ENCODE measurements around the gene TNFAIP8L3.
"Not testable (repeated sequence)": the region's sequence is repeated elsewhere in the genome, so short reads cannot be mapped to it uniquely, and the experiment has no call there.

Gene TNFAIP8L3

DNA sequence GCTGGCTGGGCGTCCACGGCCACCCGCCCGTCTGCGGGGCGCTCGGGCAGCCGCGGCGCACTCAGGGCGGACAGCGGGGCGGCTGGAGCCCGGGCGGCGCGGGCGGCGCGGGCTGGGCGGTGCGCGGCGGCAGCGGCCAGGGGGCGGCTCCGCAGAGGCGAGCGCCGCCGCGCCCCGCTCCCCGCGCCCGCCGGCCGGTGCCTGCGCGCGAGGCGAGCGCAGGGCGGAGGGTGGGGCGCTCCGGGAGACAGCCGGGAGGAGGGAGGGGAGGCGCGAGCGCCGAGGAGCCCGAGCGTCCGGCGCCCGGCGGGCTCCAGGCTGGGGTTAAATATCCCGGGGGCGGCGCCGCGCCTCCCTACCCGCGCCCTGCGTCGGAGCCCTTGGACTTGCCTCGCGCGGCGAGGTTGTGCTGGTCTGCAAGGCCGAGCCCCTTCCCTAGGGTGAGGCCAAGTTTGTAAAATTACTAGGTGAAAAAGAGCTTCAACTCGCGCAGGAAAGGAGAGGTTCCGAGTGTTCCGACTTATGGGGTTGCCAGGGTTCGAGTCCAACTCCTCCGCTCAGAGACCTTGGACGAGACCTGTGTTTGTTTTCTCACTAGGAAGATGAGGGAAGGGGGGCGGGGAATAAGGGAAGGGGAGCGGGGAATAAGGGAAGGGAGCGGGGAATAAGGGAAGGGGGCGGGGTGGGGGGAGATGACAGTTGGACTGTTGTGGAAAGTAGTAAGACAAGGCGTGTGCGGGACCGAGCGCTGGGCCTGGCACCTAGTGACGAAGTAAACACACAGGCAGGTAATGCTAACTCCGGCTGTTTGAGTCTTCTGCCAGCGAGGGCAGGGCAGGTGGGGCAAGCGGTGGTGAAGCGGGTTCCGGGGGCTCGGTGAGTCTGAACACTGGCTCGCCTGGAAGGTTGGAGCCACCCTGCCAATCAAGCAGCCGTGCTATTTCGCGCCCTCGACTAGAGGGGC lies at the start of gene TNFAIP8L3:
Gene TNFAIP8L3, minus strand, starts transcription at position 301 of the 964 bp plus-strand sequence. CDS start 311 bp downstream, outside the sequence.
- no peak for DNase-seq

DNA sequence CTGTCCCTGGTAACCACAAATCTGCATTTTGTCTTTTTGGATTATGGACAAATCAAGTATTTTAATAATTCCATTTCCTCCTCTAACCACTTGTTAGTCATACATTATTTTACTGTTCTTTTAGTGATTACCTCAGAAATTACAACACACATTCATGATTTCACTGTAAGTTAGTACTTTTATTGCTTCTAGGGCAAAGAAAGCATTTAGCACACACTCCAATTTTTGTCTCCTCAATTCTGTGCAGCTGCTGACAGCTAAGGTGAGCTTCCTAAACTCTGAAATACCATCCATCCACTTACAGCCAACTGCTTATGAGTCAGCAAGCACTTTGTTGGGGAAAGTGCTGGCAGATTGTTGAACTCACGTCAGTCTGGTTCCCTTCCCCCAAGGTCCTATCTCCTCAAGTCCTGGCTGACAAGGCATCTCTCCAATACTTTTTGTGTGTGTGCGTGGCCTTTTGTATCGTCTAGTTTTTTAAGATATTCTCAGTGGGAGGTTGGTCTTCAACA lies 49.4 kb upstream of the TNFAIP8L3 start:
- no peak for DNase-seq

DNA sequence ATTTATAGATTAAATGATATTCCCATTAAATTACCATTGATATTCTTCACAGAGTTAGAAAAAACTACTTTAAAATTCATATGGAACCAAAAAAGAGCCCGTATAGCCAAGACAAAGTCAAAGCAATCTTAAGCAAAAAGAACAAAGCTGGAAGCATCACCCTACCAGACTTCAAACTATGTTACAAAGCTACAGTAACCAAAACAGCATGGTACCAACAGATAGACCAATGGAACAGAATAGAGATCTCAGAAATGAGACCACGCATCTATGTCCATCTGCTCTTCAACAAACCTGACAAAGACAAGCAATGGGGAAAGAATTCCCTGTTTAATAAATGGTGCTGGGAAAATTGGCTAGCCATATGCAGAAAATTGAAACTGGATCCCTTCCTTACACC lies 45.6 kb upstream of the TNFAIP8L3 start:
- not testable (repeated sequence) for DNase-seq

DNA sequence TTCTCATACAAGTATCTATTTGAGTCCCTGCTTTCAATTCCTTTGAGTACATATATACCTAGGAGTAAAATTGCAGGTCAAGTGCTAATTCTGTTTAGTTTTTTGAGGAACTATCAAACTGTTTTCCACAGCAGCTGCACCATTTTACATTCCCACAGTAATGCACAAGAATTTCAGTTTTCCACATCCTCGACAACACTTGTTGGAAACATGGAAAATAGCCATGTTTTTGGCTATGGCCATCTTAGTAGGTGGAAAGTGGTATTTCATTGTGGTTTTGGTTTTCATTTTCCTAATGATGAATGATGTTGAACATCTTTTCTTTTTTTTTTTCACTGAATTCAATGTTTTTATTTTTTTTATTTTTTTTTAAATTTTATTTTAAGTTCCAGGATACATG lies 44.4 kb upstream of the TNFAIP8L3 start:
- no peak for DNase-seq

DNA sequence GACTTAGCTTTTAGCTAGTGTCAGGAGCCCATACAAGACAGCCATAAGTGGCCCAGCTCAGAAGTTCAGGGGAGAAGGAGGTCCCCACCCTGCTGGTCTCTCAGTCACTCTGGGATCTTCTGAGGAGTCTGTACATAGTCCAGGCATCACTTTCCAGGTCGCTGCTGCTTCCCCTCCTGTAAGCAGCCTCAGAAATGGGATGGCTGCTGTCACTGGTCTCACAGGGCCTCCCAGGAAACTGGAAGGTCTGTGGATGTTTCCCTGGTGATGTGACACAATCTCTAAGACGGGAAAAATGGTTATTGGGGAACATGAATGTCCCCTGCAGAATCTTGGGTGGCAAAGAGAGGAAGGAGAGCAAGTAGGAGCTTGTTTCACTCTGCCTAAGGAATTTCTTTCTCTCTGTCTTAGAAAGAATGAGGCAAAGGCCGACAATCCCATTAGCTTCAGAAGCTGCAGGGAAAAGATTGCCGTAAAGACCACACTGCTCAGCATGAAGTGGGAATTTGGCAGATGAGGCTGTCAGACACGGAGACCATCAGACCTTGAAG lies 43.2 kb upstream of the TNFAIP8L3 start:
- DNase-seq, result no peak

DNA sequence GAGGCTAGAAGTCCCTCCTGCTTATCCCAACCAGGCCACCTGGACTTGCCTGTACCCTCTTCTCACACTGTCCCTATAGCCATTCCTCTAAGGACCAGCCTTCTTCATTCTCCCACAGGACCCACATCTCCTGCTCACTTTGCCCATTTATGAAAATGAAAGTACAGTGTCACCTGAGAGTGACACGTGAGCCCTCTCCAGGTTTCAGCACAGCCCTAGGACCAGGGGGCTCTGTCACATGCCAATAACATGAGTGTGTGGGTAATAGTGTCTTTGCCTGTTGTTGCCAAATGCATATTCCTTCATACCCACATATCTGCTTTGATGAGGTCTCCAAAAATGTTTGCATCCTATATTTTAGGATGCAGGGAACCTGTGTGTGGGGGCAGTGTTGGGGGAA lies 42.3 kb upstream of the TNFAIP8L3 start:
- DNase-seq, result no peak

DNA sequence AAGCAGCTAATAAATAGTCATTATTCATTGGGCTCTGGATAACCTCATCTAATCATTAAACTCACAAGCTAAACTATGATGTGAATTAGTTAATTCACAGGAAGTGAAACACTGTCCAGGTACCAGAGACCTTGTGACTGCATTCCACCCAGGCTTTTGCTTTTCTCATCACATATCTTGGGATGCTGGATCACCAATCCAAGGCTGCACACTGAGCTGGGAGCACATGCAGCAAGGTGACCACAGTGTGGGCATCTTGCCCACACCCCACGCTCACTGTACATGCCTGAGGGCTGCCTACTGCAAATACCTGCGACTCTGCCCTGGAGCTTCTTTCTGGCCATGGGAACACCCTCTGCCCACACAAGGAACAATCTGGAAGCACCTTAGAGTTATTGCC lies 40.6 kb upstream of the TNFAIP8L3 start:
- no peak for DNase-seq

DNA sequence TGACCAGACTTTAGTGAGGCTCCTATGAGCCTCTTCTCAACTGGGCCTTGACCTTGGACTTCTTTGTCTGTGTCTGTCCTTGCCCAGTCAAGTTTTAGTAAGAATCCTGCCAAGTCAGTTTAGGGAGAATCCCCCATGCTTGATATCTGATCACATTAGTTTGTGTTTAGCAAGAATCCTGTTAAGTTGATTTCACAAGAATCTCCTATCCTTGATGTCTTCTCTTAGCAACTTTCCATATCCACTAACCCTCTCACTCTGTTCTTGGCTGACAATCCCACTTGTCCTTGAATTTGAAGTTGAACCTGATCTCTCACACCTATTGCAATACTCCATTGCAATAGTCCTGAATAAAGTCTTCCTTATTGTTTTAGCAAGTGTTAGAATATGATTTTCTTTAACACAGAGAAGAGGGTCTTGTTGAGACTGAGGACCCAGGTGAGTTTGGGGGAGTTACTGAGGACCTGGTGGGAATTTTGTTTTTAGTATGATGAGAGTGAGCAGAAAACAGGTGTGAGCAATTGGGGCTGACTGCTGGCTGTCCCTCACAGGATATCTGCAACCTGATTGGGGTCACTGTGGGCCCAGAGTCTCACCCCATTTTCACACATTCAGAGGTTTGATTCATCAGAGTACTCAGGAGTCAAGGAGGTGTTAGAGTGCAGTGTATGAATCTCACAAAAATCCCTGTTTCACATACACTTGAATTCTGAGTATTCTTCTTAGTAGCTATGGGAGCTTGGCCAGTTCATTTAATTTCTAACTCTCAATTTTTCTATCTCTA lies 39.9 kb upstream of the TNFAIP8L3 start:
- no peak for DNase-seq

DNA sequence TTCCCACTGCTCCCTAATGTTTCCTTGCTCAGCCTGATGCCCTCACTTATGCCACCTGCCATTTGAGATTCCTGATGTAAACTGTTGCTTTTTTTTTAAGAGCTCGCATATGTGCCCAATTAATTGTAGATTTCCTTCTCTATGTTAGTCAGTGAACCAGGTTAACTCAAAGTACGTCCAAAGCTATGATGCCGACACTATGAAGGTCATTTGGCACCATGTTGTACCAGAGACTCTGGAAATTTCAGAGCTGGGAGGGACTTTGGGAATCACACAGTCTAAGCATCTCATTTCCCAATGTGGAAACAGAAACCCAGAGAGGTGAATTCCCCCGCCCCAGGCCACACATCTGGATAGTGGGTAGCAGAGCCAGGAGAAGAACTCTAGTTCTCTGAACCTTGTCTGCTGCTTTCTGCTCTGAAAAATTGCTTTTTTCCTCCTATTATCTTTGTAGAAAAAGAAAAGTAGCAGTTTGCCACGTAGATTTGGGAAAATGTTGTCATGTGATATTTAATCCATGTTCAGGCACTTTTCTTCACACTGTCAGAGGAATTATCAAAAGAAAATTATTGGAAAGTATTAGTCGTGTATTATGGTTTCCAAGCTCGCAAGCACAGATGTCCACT lies 38.5 kb upstream of the TNFAIP8L3 start:
- DNase-seq, result no peak

DNA sequence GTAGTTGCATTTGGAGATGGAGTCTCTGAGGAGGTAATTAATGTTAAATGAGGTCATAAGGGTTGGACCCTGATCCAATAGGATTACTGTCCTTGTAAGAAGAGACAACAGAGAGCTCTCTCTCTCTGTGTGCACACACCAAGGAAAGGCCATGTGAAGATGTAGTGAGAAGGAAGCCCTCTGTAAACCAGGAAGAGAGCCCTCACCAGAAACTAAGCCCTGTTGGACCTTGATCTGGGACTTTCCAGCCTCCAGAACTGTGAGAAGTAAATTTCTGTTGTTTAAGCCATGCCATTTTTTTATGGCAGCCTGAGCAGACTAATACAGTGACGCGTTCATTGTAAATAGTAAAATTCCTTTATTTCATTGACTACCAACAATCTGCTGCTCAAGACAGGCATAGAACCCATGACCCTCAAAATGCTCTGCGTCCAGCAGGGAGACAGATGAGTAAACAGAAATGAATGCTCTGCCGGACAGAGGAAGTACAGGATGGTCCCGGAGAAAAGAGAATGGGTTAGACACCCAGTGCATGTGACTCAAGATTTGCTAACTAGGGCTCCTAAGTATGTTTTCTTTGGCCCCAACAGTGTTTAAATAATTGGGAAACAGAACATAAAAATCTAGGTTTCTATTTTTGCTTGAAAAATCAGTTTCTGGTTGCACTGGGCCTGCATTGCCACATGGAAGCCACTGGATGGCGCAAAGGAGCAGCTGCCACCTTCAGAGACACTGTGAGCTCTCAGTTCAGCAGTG lies 37.9 kb upstream of the TNFAIP8L3 start:
- DNase-seq, result no peak

DNA sequence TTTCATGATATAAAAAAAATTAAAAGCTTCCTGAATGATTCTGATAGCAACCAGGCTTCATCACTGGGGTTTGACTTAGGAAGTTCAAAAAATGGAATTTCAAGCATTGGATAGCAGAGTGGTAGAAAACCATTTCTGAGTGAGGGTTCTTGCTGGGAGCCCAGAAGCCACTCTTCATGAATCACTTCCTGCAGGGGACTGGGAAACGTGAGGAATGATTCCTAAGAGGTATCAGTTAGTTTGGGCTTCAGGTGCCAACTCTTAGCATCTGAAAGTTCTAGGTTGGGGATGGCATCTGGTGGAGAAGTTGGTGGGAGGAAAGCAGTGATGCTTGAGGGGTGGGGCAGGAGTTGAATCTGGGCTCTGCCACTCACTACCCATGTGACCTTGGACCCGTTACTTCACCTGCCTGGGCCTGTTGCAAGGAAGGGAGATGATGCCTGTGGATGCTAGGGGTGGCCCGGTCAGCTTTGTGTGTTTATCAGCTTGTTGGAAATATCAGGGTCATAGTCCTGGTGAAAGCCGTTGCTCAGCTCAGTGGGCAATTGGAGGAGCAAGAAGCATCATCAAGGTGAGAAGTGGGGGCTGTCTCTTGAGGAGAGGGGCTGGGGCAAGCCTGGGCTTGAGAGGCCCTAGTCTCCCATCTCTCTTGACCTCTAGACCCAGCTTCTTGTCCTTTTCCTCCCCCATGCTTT lies 37.0 kb upstream of the TNFAIP8L3 start:
- DNase-seq, result no peak

DNA sequence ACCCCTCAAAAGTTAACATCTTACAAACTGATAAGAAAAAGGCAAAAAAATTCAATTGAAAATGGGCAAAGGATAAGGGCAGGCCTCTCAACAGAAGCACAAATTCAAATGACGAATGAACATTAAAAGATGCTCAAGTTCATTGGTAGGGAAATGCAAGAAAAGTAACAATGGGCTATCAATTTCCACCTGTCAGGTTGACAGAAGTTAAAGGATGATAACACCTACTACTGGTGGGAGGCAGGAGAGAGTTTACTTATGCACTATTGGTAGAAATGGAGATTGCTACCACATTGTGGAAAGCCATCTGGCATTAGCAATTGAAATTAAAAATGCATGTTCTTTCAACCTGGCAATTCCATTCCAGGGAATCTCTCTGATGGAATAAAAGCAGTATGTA lies 35.6 kb upstream of the TNFAIP8L3 start:
- DNase-seq, result no peak

DNA sequence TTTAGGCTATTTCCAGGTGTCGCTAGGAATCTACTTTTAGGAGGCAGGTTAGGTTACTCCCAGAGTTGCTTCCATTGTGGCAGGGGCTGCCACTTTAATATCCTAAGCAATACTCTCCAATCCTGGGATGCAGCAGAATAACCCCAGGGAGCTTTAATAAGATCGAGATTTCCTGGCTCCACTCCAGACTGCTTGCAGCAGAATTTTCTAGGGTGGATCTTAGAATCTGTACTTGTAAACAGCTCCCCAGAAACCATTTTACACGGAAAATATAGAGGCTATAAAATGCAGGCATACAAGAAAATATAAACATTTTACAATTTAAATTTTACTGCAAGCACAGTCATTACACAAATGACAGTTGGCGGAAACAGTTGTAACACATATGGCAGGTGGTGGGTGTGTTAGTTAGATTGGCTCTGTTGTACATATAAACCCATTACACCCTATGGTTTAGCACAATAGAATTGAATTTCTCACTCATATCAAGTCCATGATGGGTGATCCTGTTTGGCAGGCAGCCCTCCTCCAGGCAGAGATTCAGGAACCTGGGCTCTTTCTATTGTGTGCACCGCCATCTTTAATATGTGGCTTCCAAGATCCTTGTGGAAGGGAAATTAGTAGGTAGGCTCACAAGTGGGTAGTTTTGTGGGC lies 35.0 kb upstream of the TNFAIP8L3 start:
- DNase-seq, result no peak

DNA sequence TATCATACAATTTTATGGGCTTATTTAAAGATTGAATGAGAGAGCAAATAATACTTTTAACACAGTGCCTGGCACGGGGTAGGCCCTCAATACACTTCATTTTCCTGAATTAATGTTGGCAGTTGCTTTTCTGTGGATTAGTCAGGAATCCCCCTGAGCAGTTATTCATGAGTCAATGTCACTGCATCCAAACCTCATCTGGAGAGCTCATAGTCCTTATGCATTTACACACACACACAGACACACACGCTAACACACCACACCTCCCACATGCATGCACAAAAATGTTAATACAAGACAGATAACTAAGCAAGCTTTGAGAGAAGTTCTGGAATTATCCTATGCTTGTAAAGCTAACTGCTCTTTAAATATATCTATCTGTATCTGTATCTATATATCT lies 34.0 kb upstream of the TNFAIP8L3 start:
- DNase-seq, result no peak

DNA sequence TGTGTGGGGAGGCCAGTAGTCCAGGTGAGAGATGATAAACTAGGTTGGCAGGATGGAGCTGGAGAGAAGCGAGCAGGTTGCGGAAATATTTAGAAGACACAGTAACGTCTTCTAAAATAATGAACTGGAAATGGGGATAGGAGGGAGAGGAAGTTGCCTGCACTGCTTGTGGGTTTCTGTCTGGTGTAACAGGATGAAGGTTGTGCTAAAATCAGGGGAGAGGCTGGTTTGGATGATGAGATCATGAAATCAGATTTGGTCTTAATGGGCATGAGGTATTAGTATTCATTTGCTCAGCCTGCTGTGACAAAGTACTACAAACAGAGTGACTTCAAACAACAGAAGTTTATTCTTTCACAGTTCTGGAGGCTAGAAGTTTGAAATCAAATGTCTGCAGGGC lies 32.1 kb upstream of the TNFAIP8L3 start:
- no peak for DNase-seq

DNA sequence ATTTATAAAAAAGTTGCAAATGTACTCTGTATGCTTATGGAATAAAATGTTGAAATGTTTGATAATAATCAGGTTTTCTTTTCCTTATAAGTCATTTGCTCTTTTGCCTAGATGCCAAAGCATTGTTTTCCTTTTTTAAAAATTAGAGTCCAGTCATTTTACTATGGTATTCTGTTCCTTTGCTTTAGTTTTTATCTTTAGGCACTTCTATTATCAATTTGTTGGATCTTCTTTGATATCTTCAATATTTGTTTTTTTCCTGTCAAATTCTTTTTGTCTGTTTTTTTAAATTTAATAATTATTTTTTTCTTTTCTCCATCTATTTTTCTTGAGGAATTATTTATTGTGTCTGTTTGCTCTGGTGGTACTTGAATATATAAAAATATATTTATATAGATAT lies 28.3 kb upstream of the TNFAIP8L3 start:
- DNase-seq, result not testable (repeated sequence)

DNA sequence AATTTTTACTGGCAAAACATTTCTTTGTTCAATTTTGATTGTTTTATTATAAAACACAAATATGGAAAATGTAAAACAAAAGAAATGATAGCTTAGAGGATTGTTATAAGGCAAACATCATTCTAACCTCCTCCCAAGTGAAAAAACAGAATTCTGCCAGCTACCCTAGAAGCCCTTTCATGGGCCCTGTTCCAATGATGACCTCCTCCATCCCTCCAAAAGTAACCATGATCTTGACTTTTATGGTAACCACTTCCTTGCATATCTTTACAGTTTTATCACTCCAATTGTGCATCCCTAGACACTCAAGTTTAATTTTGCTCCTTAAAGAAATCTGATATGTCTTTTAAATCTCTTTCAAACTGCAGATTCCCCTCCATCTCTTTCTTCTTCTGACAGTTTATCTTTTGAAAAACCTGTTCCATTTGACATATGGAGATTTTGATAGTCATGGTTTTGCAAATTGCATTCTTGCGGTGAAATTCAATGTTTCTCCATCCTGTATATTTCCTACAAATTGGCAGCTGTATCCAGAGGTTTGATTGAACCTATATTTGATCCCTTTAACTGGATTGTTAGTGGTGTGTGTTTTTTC lies 27.0 kb upstream of the TNFAIP8L3 start:
- no peak for DNase-seq

DNA sequence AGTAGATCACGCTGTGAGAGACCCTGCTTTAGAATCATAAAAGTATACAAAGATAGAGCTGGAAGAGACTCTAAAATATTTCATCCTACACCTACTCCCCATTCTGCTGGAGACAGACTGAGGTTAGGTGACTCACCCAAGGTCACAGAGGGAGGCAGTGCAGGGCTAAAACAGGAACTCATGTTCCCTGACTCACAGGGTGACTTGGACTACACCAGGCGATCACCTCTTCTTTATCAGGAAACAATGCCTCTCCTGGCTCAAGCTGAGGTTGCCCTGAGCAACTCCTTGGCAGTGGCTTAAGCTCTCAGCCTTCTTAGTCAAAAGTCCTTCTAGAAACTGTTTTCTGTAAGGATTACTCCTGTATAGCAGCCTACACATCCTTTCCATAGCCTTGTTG lies 26.4 kb upstream of the TNFAIP8L3 start:
- no peak for DNase-seq

DNA sequence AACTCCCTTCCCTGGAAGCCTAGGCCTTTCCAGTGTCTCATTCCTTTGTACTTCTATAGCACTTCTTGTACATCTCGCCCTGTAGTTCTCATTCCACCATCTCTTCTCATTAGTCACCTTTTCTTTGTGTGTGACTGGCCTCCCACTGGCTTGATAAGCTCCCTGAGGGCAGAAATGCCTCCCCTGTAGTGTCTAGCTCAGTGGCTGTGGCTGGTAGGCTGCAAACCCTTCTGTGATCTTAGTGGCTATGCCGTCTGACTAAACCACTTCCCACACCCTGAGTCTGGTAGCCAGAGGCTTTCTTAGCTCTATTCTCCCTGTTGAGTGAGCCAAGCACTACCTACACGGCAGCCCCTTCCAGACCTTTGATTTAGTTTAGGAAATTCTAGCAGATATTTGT lies 24.4 kb upstream of the TNFAIP8L3 start:
- DNase-seq, result no peak

DNA sequence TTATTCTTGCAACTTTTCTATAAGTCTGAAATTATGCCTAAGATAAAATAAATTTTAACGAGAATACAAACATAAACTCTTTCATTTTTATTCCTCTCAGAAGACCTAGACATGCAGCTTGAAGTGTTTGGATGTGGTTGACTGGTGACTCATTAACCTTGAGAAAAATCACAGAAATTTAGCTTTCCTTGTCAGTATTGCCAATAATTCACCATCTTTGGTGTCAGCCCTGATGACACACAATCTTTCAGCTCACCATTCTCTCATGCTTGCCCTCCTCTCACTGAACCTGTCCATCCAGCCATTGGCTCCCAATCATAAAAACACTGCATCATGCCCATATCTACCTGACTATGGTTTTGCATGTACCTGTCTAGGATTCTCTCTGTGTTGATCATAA lies 22.6 kb upstream of the TNFAIP8L3 start:
- no peak for DNase-seq

All from activated CD8-positive, alpha-beta memory T cell treated with anti-CD3 and anti-CD28 coated beads, Interleukin-2, amount 50 U/mL, for 4 hours (primary cell).